ENCODE measurements around the gene ELF5. TPM values are rescaled to one million over a fixed set of nuclear protein-coding genes. Genes with fewer than 3 reads are reported as not detected.

ELF5 gene
- total and polyA plus RNA-seq, 2 of the 8 experiments (the other 6 are each of a cell fraction or from before 2014, with no cell fraction given), result not detected

- TF ChIP-seq NANOG (IDR thresholded peaks at IDR 0.05; ENCODE audit: insufficient read depth, low read depth, low read length, poor library complexity, severe bottlenecking) (no peak), ASH2L (IDR thresholded peaks at IDR 0.05; ENCODE audit: low read length) (no peak), CBX5 (IDR thresholded peaks at IDR 0.05; ENCODE audit: low read depth, low read length) (no peak), BRCA1 (IDR thresholded peaks at IDR 0.05; ENCODE audit: low read depth, low read length) (no peak), SUZ12 (IDR thresholded peaks at IDR 0.05; ENCODE audit: low read length) (no peak), CREB1 (IDR thresholded peaks at IDR 0.05) (no peak), CEBPB (IDR thresholded peaks at IDR 0.05; ENCODE audit: low read depth, low read length) (no peak), HDAC2 (IDR thresholded peaks at IDR 0.05; ENCODE audit: borderline replicate concordance in 1 of 2, low read depth in 2 of 2, low read length in 2 of 2) (no peak)
Measured at GRCh38 chr11:34546511-34547209, 33.1 kb upstream of the ELF5 start (continued).

Data from H1 (cell line).